ENCODE data around the gene MRPL52.
"Not testable (repeated sequence)": the region's sequence is repeated elsewhere in the genome, so short reads cannot be mapped to it uniquely, and the experiment has no call there.

The MRPL52 gene

DNA sequence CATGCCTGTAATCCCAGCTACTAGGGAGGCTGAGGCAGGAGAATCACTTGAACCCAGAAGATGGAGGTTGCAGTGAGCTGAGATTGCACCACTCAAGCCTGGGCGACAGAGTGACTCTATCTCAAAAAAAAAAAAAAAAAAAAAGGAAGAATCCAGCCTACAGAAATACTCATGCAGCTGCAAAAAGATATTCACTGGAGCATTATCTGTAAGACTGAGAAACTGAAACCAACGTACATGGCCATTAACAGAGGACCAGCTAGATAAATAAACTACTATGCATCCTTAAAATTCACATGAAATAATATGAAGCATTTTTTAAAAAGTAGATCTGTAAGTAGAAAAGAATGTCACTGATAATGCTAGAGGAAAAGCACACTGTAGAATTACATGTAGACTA, 18.0 kb upstream of the MRPL52 start:
- DNase-seq = no peak

DNA sequence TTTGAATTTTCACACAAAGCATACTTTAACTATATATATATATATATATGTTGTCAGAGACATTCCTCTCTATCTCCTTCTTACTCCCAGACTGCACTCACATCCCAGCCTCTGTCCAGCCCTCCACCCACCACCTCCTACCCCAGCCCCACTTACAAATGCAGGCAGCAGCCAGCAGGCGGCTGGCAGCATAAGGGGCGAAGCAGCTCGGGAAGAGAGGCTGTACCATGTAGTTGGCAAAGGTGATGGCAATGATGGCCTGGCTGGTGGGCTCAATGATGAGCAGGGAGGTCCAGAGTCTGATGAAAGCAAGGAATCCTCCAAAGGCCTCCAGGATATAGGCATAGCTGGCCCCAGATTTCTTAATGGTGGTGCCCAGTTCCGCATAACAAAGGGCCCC, 16.9 kb upstream of the MRPL52 start:
- DNase-seq = no peak

DNA sequence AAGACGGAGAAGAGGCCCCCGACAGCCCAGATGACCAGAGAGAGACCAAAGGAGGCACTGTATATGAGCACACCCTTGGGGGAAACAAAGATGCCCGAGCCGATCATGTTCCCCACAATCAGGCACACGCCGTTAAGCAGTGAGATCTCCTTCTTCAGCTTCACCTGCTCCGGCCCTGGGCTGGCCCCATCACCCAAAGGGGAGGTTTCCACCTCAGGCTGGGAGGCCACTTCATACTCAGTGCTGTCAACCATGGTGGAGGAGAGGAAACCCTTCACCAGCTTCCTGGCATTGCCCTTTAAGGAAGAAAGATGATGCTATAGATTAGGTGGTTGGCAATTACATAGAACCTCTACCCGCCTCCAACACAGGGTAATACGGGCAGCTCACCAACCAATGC, 16.5 kb upstream of the MRPL52 start:
- no peak for DNase-seq

DNA sequence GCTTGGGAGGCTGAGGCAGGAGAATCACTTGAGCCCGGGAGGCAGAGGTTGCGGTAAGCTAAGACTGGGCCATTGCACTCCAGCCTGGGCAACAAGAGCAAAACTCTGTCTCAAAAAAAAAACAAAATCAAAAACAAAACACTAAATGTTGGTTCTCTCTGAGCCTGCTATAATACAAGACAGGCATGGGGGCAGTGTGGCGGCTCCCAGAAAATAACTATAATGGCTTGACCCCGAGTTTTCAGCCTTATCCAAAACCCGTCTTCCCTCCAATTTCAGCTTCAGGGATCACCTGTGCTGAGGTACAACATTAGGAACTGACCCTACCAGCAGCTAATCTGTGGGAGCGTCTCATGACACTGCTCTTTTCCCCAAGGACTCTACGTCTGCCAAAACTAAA, 15.3 kb upstream of the MRPL52 start:
- no peak for DNase-seq

DNA sequence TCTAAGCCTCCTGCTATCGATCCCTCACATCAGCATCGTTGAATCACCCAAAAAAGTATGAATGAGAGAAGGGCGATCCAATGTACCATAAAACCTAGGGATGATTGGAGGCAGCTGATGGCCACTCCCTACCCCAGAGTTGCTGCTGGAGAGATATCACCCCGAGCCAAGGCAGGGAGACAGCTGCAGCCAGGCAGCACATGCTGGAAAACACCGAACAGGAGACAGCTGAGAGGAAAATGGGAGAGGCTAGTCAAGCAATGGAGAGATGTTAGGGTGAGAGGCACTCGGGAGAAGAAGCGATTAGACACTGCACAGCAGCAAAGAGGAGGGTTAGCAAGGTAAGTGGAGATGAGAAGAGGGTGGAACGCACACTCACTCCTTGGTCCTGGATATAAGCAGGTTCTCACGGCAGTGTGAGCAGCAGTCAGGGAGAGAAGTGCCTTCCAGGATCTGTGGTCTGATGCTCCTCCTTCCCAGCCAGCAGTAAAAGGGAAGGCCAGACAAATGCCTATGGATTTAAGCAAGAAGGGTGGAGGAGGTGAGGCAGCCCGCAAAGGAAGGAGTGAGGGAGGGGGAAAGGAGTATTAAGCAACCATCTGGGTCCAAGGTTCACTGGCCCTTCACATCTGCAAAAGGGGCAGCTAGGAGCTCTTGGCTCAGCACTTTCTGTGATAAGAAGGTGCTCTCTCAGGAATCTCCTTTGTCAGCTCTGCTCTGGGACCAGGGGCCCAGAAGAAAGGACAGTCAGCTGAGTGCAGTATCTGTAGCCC, 14.6 kb upstream of the MRPL52 start, which contains the start of gene SLC7A7:
Gene SLC7A7 (minus strand): TSS at position 495 of the 773 bp plus-strand sequence. CDS start 2,037 bp downstream, outside the sequence.
- no peak for DNase-seq

DNA sequence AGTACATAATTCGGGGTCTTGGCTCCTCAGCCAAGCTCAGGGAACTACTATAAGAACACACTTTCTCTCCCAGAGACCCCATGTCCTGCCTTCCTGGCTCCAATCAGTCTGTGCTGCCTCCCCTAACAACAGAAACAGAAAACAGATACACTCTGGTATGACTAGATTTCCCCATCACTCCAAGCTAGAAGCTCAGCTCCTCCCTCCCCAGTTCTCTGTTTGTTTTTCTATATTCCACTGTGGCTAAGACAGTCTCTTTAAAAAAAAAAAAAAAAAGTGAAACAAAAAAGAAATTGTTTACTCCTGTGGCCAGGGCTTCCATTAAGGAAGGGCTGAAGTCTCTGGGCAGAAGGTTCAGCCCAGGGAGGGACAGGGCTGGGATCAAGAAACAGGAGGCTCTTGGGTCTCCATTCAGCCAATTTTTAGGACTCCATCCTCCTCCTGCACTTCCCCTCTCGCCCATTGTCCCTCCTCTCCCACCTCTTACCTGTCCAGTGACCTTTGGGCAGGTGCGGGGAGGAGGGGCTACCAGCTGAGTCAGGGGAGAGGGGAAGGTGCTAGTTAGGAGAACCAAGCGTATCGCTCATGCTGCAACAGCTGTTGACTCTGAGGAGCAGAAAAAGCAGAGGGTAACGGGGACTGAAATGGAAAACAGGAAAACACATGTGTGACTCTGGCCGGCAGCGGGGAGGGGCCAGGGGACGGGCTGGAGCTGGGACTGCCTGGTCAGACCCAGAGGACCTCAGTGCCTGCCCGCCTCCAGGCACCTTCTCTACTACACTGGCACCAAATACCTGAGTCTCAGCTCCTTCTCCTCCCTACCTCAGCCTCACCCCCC, 10.3 kb upstream of the MRPL52 start:
- no peak for DNase-seq

DNA sequence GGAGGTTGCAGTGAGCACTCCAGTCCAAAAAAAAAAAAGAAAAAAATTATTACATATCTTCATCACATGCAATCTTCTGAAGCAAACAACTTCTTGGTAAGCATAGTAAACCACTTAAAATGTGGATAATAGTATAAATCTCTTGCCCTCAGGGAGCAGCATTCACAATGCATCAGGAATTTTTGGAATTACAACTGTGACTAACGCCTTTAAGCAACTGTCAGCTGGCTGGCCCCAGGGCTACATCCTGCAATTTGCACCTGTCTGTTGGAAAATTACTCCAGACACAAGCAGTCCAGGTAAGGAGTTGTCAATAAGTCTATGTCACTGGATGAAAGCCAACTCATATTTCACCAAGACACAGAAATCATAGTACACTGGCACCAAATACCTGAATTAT, 9.0 kb upstream of the MRPL52 start:
- no peak for DNase-seq

DNA sequence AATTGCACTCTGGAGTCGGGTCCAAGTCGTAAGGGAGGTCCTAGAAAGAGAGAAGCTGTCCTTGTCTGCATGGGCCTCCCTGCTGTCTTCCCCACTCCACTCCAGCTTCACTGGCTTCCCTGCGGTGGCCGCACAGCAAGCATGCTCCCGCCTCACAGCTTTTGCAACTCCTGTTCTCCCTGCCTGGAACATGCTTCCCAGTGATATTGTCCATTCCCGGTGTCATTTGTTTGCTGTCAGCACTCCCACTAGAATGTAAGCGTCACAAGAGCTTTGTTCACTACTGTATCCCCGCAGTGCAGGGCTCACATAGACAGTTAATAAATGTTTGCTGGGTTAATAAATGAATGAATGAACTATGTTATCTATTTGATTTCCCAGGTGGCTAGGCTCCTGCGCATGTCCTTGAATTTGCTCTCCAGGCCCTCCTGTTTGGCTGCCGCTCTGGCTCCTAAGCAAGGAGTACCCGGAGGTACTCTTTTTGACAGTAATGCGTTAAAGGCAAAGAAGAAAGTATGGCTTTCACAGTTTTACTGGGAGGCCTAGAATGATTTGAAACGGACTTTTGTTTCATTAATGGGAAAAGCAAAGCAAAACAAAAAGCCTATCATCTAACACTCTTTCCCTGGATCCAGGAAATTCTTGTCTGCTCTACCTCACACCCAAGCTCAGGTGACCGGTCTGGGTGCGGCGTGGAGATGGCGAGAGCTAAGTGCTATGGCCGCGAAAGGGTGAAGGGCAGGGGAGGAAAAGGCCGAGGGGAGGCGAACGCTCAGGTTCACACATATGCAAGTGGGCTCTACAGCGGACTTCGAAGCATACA, 8.3 kb upstream of the MRPL52 start:
- DNase-seq = no peak

DNA sequence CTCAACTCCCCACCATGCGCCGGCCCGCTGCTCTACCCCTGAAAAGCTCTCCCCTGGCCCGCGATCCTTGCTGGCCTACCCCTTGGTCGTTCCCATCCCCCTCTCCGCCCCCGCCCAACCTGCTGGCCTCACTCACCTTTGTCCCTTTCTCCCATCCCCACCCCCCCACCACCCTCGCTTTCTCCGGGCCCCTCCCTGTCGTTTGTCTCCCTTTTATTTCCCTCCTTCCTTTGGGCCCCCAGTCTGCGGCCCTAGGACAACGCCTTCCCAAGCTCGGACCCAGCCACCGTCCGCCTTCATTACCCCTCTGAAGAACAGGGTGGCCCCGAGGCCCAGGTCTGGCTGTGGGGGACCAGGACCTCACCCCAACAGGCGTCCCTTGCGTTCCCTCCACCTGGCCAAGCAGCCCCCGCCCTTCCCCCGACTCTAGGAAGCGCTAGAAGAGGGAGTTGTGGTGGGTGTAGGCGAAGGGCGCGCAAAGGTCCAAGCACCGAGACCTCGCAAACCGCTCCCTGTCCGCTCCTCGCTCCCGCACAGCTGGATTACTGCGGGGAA, 7.6 kb upstream of the MRPL52 start:
- no peak for DNase-seq

DNA sequence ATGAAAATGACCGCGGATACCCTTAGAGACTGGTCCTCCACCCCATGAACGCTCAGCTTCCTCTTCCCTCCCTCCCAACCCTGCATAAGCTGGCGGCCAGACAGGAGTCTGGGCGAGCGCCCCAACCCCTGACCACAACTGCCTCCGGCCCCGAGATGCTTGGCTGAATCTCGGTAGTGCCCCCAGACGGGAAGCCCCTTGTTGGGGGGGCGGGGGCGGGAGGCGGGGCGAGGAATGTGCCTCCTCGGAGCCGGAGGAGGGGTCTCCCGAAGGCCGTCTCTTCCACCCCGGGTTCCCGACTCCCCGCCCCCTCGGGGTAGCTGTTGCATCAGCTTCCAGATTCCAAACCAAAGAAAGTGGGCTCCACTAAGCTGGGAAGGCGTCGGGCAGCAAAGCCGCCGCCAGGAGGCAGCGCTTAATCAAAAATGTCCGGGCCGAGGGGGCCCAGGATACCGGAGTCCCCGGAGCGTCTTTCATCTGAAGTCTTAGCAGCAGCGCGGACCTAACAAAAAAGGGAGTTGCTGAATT, 7.1 kb upstream of the MRPL52 start:
- DNase-seq = peak; percentile 75

DNA sequence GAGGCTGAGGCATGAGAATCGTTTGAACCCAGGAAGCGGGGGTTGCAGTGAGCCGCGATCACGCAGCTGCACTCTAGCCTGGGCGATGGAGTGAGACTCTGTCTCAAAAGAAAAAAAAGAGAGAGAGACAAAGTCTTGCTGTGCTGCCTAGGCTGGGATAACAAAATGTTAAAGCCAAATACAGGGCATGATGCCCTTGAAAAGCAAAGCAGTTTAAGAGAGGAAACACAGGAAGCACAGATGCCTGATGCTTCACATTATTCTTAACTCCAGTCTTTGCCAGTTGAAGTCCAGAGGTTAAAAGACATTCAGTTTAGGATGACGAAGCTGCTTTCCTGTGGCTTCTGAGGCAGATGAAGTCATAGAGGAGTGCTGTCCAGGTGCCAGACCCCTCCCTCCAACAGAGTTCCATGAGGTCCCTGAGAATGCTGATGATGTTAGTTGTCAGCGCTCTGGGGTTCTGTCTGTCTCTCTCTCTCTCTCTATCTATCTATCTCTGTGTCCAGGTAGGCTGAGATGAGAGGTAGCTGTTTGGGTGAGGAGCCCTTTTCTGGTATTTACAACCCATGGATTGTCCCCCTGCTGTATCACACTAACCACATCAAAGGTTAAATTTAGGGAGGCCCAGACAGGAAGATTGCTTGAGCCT, 4.9 kb upstream of the MRPL52 start:
- DNase-seq = no peak

DNA sequence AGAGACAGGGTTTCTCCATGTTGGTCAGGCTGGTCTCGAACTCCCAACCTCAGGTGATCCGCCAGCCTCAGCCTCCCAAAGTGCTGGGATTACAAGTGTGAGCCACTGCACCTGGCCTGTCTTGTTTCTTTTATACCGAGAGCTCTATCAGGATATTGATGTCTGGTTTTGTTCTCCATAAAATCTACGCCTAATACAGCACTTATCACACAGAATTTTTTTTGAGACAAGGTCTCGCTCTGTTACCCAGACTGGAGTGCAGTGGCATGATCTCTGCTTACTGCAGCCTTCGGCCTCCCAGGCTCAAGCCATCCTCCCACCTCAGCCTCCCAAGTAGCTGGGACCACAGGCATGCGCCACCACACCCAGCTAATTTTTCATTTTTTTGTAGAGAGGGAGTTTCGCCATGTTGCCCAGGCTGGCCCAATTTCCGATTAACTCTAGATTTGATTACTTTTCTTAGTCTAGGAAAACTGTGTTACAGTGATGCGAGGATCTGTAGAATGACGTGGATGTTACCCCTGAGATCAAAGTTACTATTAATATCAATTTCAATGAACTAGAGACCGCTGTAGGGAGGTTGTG, 519 bp upstream of the MRPL52 start:
- DNase-seq = not testable (repeated sequence)

DNA sequence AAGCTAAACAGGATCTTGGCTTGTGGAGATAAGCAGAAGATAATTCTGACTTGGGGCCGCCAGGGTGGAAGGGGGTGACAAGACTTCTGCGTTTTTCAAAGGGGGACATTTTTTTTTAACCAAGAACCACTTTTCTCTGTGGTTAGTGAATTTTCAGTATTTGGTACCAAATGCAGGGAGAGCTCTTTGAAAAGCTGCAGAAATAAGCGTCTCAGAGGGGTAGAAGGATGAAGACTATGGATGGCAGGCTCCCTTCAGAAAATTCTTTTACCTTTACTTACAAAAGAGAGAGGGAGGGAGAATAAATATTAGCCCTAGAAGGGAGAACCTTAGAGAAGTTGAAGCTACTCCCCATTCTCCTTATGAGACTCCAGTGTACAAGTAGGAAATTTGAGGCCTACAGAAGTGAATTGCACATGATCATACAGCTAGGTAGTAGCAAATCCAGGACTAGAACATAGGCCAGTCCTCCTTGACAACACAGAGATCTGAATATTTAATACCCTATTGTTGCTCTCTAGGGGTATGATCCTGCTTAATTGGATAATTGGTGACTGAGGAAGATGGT, 840 bp downstream of the MRPL52 start:
- no peak for DNase-seq

DNA sequence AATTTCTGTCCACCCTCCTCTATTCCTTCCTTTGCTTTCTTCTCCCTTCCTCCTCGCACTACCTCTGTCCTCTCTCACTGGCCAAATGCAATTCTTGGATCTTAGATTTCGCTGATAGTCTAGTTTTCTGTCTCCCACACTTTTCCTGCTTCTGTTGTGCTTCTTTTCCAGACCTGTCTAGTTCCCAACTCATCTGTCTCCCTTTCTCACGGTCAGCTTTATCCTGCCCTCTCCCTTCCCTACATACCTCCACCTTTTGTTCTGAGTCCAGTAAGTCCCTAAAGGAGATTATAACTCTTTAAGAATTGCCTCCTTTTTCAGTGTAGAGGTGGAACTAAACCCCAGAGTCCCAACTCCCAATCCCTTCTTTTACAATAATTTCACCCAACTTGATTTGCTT, 5.8 kb downstream of the MRPL52 start:
- no peak for DNase-seq

DNA sequence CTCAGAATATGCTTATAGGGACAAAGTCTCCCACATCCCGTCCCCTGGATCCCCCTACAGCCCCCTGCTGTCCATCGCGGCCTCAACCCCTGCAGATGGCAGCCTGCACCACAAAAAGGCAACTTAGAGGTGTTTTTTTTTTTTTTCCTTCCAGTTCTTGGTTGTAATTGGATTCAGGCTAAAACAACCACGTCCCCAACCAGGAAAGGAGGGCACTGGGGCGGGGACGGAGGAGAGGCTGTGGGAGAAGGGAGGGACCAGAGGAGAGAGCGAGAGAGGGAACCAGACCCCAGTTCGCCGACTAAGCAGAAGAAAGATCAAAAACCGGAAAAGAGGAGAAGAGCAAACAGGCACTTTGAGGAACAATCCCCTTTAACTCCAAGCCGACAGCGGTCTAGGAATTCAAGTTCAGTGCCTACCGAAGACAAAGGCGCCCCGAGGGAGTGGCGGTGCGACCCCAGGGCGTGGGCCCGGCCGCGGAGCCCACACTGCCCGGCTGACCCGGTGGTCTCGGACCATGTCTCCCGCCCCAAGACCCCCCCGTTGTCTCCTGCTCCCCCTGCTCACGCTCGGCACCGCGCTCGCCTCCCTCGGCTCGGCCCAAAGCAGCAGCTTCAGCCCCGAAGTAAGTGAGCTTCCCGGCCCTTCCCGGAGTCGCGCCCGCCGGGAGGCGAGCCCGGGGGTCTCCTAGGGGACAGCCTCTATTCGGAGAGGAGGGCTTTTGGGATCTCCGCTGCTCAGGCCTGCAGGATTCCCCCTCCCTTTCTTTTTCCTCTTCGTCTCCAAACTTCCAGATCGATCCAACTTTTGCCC, 6.8 kb downstream of the MRPL52 start, which contains the start of gene MMP14:
Gene MMP14 (plus strand): TSS at position 285 of the 813 bp plus-strand sequence. CDS start 233 bp downstream, at position 518.
- no peak for DNase-seq

DNA sequence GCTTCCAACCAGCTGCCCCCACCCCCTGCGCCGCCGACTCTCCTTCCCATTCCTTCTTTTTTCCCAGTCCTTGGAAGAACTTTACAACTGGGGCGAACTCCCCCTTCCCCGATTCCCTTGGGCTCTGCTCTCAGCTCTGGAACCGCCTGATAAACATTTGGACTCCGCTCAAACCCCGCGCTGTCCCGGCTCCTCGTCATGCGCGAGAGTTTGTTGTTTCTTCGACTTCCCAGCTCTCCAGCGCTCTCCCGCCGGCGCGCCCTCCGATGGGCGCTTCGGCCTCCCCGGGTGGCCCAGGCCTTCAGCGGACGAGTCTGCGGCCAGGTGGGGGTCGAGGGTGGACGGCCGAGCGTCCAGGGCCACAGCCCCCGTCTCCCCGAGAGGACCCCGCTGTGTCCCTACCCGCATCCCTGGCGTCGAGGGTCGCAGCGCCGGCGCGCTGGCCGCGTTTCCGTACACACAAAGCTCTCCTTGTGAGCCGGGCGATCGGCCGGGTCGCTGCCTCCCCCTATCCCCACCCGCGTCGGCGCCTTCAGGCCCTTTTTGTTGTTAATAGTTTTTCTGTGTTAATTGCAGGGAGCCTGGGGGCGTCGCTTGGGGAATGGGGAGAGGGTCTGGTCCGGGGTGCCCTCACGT, 7.5 kb downstream of the MRPL52 start:
- DNase-seq = no peak

DNA sequence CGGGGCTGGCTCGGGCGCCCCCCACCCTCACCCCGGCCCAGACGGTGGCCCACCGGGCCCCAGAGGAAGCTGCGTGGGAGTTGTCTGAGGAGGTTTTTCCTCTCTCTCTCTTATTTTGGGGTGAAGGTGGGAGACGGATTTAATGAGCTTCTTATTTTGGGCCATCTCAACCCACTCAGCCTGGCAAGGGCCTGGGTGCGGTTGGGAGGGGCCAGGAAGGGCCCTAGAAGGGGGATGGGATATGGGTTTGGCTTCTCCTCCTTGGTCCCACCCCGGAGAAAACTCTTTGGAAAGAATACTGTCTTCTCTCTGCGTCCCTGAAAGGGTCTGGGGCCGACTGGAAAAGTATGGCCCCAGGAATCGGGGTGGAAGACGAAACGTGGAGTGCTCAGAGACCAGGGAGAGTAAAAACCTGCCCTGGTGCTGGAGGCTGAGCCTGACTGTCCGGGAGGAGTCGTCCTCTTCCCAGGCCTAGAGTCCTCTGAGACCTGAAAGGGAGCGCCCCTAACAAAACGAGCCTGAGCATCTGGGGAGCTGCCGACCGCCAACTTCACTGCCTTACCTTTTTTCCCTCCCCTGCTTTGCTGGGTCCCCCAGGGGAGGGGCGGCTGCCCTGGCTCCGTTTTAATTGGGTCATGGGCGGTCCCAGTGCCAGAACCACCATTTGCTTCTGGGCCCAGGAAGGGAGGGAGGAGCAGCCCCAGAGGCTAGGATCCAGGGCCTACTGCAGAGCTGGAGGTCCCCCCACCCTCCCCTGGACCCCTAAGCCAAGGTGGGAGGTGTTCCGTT, 8.3 kb downstream of the MRPL52 start:
- no peak for DNase-seq

DNA sequence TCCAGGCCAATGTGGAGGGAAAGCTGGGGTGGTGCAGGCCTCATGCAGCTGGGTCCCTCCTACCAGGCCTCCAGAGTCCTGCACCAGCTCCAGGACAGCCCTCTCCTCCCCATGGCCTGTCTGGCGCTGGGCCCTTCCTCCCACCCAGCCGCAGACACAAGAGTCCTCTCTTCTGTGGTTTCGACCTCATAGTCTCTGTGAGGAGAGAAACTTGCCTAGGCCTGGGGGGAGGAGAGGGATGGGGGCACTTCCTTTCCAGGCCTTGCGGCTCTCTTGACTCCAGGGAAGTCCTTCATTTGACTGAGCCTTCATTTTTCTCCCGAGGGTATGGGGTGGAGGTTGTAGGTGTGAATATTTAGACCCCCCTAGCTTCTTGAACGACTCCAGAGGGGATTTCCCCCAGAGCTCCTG, 8.9 kb downstream of the MRPL52 start:
- no peak for DNase-seq
